ENCODE data around the gene TRMT61A.

DNA sequence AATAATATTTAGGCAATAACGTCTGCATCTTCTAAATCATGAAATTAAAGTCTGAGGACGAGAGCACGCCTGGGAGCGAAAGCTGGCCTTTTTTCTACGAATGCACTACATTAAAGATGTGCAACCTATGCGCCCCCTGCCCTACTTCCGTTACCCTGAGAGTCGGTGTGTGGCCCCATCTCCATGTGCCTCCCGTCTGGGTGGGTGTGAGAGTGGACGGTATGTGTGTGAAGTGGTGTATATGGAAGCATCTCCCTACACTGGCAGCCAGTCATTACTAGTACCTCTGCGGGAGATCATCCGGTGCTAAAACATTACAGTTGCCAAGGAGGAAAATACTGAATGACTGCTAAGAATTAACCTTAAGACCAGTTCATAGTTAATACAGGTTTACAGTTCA lies 25.7 kb upstream of the TRMT61A start:
- TF ChIP-seq, protein P1, sequence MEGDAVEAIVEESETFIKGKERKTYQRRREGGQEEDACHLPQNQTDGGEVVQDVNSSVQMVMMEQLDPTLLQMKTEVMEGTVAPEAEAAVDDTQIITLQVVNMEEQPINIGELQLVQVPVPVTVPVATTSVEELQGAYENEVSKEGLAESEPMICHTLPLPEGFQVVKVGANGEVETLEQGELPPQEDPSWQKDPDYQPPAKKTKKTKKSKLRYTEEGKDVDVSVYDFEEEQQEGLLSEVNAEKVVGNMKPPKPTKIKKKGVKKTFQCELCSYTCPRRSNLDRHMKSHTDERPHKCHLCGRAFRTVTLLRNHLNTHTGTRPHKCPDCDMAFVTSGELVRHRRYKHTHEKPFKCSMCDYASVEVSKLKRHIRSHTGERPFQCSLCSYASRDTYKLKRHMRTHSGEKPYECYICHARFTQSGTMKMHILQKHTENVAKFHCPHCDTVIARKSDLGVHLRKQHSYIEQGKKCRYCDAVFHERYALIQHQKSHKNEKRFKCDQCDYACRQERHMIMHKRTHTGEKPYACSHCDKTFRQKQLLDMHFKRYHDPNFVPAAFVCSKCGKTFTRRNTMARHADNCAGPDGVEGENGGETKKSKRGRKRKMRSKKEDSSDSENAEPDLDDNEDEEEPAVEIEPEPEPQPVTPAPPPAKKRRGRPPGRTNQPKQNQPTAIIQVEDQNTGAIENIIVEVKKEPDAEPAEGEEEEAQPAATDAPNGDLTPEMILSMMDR (IDR thresholded peaks at IDR 0.05; ENCODE audit: poor library complexity, severe bottlenecking) = no peak
- TF ChIP-seq, protein P2, sequence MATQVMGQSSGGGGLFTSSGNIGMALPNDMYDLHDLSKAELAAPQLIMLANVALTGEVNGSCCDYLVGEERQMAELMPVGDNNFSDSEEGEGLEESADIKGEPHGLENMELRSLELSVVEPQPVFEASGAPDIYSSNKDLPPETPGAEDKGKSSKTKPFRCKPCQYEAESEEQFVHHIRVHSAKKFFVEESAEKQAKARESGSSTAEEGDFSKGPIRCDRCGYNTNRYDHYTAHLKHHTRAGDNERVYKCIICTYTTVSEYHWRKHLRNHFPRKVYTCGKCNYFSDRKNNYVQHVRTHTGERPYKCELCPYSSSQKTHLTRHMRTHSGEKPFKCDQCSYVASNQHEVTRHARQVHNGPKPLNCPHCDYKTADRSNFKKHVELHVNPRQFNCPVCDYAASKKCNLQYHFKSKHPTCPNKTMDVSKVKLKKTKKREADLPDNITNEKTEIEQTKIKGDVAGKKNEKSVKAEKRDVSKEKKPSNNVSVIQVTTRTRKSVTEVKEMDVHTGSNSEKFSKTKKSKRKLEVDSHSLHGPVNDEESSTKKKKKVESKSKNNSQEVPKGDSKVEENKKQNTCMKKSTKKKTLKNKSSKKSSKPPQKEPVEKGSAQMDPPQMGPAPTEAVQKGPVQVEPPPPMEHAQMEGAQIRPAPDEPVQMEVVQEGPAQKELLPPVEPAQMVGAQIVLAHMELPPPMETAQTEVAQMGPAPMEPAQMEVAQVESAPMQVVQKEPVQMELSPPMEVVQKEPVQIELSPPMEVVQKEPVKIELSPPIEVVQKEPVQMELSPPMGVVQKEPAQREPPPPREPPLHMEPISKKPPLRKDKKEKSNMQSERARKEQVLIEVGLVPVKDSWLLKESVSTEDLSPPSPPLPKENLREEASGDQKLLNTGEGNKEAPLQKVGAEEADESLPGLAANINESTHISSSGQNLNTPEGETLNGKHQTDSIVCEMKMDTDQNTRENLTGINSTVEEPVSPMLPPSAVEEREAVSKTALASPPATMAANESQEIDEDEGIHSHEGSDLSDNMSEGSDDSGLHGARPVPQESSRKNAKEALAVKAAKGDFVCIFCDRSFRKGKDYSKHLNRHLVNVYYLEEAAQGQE (IDR thresholded peaks at IDR 0.05; ENCODE audit: borderline replicate concordance) = no peak
- TF ChIP-seq EZH2 (IDR thresholded peaks at IDR 0.05; ENCODE audit: borderline replicate concordance, insufficient read depth, low read length, poor library complexity, severe bottlenecking) (no peak), POLR2AphosphoS5 (IDR thresholded peaks at IDR 0.05) (no peak), MXI1 (conservative IDR thresholded peaks at IDR 0.05; ENCODE audit: poor library complexity, severe bottlenecking) (no peak), EP300 (conservative IDR thresholded peaks at IDR 0.05; ENCODE audit: poor library complexity, severe bottlenecking) (no peak)

Measured in neural cell (in vitro differentiated cells).